GM23338 (cell line): ENCODE data around the gene KPNA5.

Source experiments
- CTCF ChIP-seq, 2 experiments: fragments of 200-600 bp in 1 of 2; sonication (generic) in 1 of 2; conservative IDR thresholded peaks; 2 replicates each; pipeline versions ENCODE4 v1.5.1 to v1.6.1; 2016 to 2017; ENCODE audit warnings: antibody characterized with exemption in 2 of 2, low read depth in 2 of 2, mild to moderate bottlenecking in 2 of 2, moderate library complexity in 1 of 2
- ETS1 ChIP-seq: IDR thresholded peaks from 2 replicates; pipeline ENCODE4 v1.6.1; 2016; ENCODE audit warnings: antibody characterized with exemption
- EZH2 ChIP-seq: fragments of 200-600 bp; sonication (generic); IDR thresholded peaks from one replicate; pipeline ENCODE4 v1.8.0; 2017; ENCODE audit warnings: antibody characterized with exemption, mild to moderate bottlenecking, low read depth; ENCODE audit not compliant: unreplicated experiment

DNA sequence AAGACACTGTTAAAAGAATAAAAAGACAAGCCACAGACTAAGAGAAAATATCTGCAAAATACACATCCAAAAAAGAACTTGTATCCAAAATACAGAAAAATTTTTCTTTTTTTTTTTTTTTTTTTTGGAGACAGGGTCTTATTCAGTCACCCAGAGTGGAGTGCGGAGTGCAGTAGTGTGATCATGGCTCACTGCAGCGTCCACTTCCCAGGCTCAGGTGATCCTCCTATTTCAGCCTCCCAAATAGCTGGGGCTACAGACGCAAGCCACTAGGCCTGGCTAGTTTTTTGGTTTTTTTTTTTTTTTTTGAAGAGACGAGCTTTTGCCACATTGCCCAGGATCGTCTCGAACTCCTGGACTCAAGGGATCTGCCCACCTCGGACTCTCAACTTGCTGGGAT is 15.5 kb upstream of the KPNA5 start:
- no peak for TF ChIP-seq CTCF (conservative IDR thresholded peaks at IDR 0.05; ENCODE audit: low read depth in 2 of 2)
- no peak for TF ChIP-seq EZH2
- TF ChIP-seq ETS1: no peak
